K562 (cell line): ENCODE data around the gene SOWAHB.

ENCODE experiments used
- CHD4 ChIP-seq: fragments of 200-600 bp; sonication (generic); IDR thresholded peaks from 3 replicates; pipeline ENCODE4 v1.6.1; 2012; ENCODE audit warnings: low read depth, mild to moderate bottlenecking, mixed read lengths, low read length, inconsistent platforms; ENCODE audit not compliant: insufficient read depth, insufficient replicate concordance, poor library complexity, severe bottlenecking
- EP300 ChIP-seq: IDR thresholded peaks from 2 replicates; pipeline ENCODE4 v1.6.1; 2012; ENCODE audit warnings: low read length, improper control_type of control experiment
- ETV5 ChIP-seq: sonication (generic); formaldehyde crosslinking; IDR thresholded peaks from 2 replicates; pipeline ENCODE4 v1.4.0; 2020; ENCODE audit warnings: low read depth, mild to moderate bottlenecking, missing genetic modification reagents
- JUN ChIP-seq, 2 experiments: sonication (generic) in 1 of 2; formaldehyde crosslinking in 1 of 2; IDR thresholded peaks; 2 replicates each; pipeline versions ENCODE4 v1.6.1 to v1.8.0; 2012 to 2022; ENCODE audit warnings: borderline replicate concordance in 2 of 2, mild to moderate bottlenecking in 2 of 2, improper control_type of control experiment in 1 of 2, low read depth in 1 of 2, low read length in 1 of 2, missing genetic modification reagents in 1 of 2
- MXI1 ChIP-seq: IDR thresholded peaks from 2 replicates; pipeline ENCODE4 v1.6.1; 2011; ENCODE audit warnings: low read depth, mild to moderate bottlenecking, improper control_type of control experiment, low read length
- RAD21 ChIP-seq, 2 experiments: fragments of 250-450 bp in 1 of 2; fragments of 450-650 bp in 1 of 2; sonication (Bioruptor Pico) in 1 of 2; formaldehyde crosslinking in 1 of 2; IDR thresholded peaks in 1 of 2; conservative IDR thresholded peaks in 1 of 2; 2 replicates each; pipeline versions ENCODE4 v1.4.0 to v1.8.0; 2020 to 2022; ENCODE audit warnings: mild to moderate bottlenecking in 2 of 2, moderate library complexity in 1 of 2
- RBM34 ChIP-seq: fragments of 200-400 bp; formaldehyde crosslinking; IDR thresholded peaks from 2 replicates; pipeline ENCODE4 v1.6.1; 2018; ENCODE audit warnings: low read length, borderline replicate concordance; ENCODE audit not compliant: insufficient read depth
- TAF15 ChIP-seq: fragments of 200-400 bp; formaldehyde crosslinking; IDR thresholded peaks from 2 replicates; pipeline ENCODE4 v1.6.1; 2017; ENCODE audit warnings: mild to moderate bottlenecking, low read depth, low read length, moderate library complexity
- U2AF1 ChIP-seq: fragments of 200-400 bp; formaldehyde crosslinking; optimal IDR thresholded peaks from 2 replicates; pipeline ENCODE3; 2017; ENCODE audit warnings: mild to moderate bottlenecking, low read depth, low read length, moderate library complexity
- XRCC3 ChIP-seq: fragments of 450-650 bp; IDR thresholded peaks from 2 replicates; pipeline ENCODE4 v1.6.1; 2017; ENCODE audit warnings: mild to moderate bottlenecking, moderate library complexity
- ZBTB8A ChIP-seq: fragments of 450-650 bp; IDR thresholded peaks from 2 replicates; pipeline ENCODE4 v1.6.1; 2018; ENCODE audit warnings: mild to moderate bottlenecking, moderate library complexity; ENCODE audit not compliant: partially characterized antibody
- ZNF785 ChIP-seq: fragments of 250-450 bp; sonication (Bioruptor Pico); IDR thresholded peaks from 2 replicates; pipeline ENCODE4 v1.4.0; 2020; ENCODE audit warnings: mild to moderate bottlenecking
- TF ChIP-seq, protein P1 (sequence below): sonication (generic); formaldehyde crosslinking; IDR thresholded peaks from 2 replicates; pipeline ENCODE4 v1.9.0; 2022; ENCODE audit warnings: mild to moderate bottlenecking, missing genetic modification reagents
- TF ChIP-seq, protein P2 (sequence below), 3 experiments: IDR thresholded peaks in 2 of 3; conservative IDR thresholded peaks in 1 of 3; 2 replicates each; pipeline ENCODE4 v1.5.1; 2011 to 2012; ENCODE audit warnings: low read length in 3 of 3, mild to moderate bottlenecking in 3 of 3, control low read depth in 2 of 3, improper control_type of control experiment in 1 of 3, inconsistent platforms in 1 of 3, low read depth in 1 of 3, mixed read lengths in 1 of 3, moderate library complexity in 1 of 3; ENCODE audit not compliant: insufficient read depth in 2 of 3

GRCh38 chr4:76854858-76855257, 43.1 kb downstream of the SOWAHB start:
- no peak for TF ChIP-seq U2AF1
- no peak for TF ChIP-seq ZNF785
- TF ChIP-seq, protein P1, sequence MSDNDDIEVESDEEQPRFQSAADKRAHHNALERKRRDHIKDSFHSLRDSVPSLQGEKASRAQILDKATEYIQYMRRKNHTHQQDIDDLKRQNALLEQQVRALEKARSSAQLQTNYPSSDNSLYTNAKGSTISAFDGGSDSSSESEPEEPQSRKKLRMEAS (CRISPR knock-in tag): no peak
- no peak for TF ChIP-seq MXI1
- TF ChIP-seq, protein P2, sequence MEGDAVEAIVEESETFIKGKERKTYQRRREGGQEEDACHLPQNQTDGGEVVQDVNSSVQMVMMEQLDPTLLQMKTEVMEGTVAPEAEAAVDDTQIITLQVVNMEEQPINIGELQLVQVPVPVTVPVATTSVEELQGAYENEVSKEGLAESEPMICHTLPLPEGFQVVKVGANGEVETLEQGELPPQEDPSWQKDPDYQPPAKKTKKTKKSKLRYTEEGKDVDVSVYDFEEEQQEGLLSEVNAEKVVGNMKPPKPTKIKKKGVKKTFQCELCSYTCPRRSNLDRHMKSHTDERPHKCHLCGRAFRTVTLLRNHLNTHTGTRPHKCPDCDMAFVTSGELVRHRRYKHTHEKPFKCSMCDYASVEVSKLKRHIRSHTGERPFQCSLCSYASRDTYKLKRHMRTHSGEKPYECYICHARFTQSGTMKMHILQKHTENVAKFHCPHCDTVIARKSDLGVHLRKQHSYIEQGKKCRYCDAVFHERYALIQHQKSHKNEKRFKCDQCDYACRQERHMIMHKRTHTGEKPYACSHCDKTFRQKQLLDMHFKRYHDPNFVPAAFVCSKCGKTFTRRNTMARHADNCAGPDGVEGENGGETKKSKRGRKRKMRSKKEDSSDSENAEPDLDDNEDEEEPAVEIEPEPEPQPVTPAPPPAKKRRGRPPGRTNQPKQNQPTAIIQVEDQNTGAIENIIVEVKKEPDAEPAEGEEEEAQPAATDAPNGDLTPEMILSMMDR (IDR thresholded peaks at IDR 0.05 in 2 of 3, conservative IDR thresholded peaks at IDR 0.05 in 1 of 3; ENCODE audit: insufficient read depth in 2 of 3, low read depth in 1 of 3, low read length in 3 of 3): no peak
- TF ChIP-seq CHD4: no peak
- no peak for TF ChIP-seq TAF15
- no peak for TF ChIP-seq RBM34
- TF ChIP-seq ETV5 (CRISPR knock-in tag): no peak
- TF ChIP-seq XRCC3: no peak
- TF ChIP-seq ZBTB8A: no peak
- TF ChIP-seq EP300: no peak
- no peak for TF ChIP-seq RAD21 (CRISPR knock-in tag; conservative IDR thresholded peaks at IDR 0.05 in 1 of 2, IDR thresholded peaks at IDR 0.05 in 1 of 2)
- TF ChIP-seq JUN (IDR thresholded peaks at IDR 0.05; ENCODE audit: borderline replicate concordance, low read depth, low read length): no peak
- no peak for TF ChIP-seq JUN (CRISPR knock-in tag; IDR thresholded peaks at IDR 0.05; ENCODE audit: borderline replicate concordance)
